ENCODE measurements around the gene FAM13A.

The FAM13A gene

GRCh38 chr4:88779431-88779830 lies 277.6 kb downstream of the FAM13A start:
- no peak for DNase-seq (ENCODE audit: low read depth)

DNA sequence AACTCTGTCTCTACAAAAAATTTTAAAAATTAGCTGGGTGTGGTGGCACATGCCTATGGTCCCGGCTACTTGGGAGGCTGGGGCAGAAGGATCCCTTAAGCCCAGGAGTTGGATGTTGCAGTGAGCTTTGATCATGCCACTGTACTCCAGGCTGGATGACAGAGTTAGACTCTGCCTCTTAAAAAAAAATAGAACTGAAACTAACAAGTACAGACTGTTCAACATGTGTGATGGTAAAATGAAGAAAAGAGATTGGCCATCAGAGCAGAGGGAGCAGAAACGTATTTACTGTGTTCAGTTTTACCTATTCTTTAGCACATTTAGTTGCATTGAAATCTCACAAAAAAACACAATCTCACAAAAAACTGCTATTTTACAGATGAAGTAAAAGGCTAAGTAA lies 281.5 kb downstream of the FAM13A start:
- no peak for DNase-seq (ENCODE audit: low read depth)

DNA sequence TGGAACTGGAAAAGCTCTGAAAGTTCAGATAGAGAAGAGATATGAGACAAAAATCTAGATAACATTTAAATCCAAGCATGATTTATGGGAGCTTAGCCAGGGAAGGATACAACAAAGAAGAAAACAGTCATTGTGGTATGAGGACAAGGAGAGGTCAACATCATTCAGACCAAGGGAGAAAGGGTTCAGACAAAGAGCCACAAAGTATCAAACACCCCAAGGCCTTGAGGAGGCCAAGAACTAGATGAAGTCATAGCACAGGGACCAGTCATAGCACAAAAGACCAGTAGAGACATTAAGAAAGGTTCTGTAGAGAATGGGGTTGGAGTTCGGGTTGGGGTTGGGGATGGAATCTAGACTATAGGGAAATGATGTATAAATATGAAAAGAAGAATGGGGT lies 282.0 kb downstream of the FAM13A start:
- DNase-seq (ENCODE audit: low read depth): no peak

DNA sequence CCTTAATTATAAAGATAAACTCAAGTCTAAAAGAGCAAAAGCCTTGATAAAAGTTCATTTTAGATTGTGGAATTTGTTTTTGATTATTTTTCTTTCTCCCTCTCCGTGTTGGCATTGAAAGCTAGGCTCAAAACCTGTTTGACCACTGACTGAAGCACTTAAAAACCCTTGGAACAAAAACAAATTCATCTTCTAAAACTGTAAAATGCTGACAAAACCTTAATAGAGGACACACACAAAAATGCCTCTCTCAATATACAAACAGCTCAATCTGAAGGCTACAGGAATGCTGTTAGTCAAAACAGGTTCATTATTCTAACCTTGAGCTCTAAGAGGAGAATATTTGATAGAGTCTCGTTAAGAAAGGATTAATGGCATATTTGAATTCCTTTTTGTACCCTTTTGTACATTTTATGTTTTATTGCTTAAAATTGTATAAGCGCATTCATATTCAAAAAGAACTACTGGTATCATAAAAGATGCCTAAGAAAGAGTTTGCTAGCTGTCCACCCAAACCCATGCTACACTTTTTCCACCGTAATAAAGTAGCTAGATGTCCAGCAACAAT lies 285.0 kb downstream of the FAM13A start:
- DNase-seq (ENCODE audit: low read depth): no peak

DNA sequence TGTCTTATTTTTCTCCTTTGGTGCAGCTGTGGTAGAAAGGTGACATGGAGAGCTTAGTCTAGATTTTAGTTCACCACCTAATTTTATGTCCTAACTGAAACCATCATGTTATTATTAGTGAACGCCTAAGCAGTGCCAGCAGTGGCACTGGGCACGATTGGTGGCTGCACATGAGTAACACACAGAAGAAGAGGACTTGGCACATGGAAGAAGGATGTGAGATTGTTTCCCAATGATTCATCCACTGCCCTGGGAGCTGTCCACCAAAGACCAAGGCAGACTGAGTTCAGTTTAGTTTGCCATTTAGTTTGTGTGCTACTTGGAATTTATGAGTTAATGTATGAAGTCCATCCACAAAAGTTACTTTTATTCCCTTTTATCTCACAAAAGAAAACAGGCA lies 291.3 kb downstream of the FAM13A start:
- peak; percentile 64 for DNase-seq (ENCODE audit: low read depth)

DNA sequence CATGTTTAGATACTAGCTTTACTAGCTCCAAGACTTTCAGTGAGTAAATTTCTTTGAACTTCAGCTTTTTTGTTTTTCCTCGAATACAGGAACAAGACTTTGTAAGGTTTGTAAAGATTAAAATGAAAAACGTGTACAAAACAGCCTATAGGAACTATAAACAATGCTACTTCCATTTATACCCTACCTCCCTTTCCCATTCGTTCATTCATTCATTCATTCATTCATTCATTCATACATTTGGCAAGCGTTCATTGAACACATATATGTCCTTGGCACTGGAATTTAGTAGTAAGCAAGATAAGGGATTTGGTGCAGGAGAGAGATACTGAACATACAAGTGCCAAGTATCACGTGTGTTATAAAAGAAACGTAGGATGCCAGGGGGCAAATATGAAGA lies 293.9 kb downstream of the FAM13A start:
- no peak for DNase-seq (ENCODE audit: low read depth)

- DNase-seq (ENCODE audit: low read depth): no peak
Measured at GRCh38 chr4:88761861-88762523, 295.0 kb downstream of the FAM13A start.

DNA sequence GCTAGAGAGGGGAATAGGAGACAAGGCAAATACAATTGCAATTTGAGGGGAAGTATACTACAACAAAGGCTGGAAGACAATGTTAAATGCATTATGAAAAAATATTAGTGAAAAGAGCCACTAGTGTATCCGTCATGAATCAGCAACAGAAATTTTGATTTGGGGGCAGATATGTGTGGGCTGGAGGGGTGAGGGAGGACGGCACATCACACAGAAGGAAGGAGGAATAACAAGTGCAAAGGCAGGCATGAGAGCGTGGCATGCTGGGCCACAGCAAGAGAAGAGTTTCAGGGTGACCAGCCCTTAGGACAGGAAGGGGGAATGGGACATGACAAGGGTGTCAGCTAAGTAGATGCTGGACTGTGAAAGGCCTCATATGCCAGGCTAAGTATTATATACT lies 295.6 kb downstream of the FAM13A start:
- DNase-seq (ENCODE audit: low read depth): no peak

GRCh38 chr4:88759895-88760290 lies 297.1 kb downstream of the FAM13A start:
- no peak for DNase-seq (ENCODE audit: low read depth)

DNA sequence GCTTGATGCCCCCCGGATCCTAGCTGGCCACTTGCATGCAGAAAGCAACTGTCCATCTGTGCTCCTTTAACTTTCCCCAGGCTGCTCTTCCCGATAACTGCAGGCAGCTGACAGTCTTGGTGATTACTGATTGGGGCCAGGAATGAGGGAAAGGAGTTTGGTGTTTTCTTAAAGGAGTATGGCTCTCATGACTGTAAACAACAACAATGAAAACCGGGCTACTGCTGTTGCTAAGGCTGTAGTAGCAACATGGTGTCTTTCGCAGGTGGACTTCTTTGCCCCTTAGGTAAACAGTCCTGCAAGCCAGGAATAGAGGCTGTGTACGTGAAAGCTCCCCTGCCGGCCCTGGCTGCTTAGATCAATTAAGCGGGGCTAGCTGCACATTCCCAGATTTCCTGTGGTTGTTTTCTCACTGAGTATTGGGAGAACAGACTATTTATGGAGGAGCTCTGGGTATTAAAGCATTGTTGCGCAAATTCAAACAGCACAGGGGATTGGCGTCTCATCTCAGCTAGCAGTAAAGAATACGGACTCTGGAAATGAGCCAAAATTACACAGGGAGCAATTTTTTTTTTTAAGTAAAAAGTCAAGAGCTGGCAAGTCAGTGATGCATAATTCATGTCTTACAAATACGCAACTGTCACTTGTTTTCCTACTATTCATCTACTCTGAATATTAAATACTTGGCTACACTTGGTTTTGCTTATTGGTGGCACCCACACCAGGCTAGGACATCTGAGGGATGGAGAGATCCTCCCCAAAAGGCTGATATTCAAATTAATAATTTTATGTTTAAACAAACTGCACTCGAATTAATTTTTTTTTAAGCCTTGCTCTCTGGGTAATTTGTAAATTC lies 297.7 kb downstream of the FAM13A start:
- DNase-seq (ENCODE audit: low read depth): no peak

- DNase-seq (ENCODE audit: low read depth): no peak
Measured at GRCh38 chr4:88758264-88758663, 298.7 kb downstream of the FAM13A start.

DNA sequence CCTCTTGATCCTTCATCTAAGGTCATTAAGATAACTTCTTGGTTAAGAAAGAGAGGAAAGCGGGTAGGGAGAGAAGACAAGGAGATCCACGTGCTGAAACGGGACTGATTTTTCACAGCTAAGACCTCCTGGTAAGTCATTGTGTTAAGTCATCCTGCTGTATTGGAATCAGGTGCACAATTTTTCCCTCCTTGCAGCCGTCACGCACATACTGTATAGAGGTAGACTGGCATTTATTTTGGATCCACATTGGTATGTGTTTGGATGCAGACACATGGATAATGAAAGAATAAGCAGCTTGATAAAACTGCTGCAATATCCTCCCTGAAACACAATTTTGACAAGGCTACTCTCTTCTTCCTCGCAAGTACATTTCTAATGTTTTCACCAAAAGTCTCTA lies 299.2 kb downstream of the FAM13A start:
- no peak for DNase-seq (ENCODE audit: low read depth)

- no peak for DNase-seq (ENCODE audit: low read depth)
Measured at GRCh38 chr4:88757067-88757466, 299.9 kb downstream of the FAM13A start.

DNA sequence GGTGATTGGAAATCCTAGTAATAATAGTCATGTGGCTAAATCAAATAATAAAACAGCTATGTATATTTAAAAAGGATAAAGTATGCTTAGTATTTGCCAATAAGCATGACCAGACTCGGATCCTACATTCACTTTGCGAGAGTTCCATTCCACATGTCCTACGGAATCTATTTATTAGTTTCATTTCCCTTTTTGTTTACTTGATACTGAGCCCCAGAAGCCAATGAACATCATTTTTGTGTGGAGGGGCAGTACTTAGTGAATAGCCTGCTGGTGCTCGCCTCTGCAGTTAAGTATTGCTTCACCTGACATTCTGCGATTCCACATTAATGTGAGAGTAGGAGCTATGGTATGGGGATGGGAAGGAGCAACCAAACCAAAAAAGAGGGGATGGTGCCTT lies 300.8 kb downstream of the FAM13A start:
- no peak for DNase-seq (ENCODE audit: low read depth)

DNA sequence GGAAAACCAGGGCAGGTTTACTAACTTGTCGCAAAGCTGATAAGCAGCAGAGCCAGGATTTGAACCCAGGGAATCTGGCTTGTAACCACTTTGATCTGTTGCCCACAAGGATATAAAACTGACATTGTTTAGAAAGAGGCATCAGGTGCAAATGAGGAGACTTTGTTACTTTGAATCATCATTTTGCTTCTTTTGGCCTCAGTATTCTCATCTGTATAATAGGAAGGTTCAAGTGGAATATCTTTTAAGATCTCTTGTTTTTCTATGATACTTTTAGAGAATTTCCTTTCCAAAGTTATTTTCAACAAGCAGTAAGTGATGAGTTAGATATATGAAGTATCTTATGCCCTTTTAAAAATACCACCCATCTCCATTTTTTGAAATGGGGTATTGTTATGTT lies 301.5 kb downstream of the FAM13A start:
- no peak for DNase-seq (ENCODE audit: low read depth)

- DNase-seq (ENCODE audit: low read depth): no peak
Measured at GRCh38 chr4:88754796-88755195, 302.2 kb downstream of the FAM13A start.

- DNase-seq (ENCODE audit: low read depth): no peak
Measured at GRCh38 chr4:88753658-88754571, 303.1 kb downstream of the FAM13A start.

GRCh38 chr4:88752754-88753153 lies 304.2 kb downstream of the FAM13A start:
- DNase-seq (ENCODE audit: low read depth): no peak

DNA sequence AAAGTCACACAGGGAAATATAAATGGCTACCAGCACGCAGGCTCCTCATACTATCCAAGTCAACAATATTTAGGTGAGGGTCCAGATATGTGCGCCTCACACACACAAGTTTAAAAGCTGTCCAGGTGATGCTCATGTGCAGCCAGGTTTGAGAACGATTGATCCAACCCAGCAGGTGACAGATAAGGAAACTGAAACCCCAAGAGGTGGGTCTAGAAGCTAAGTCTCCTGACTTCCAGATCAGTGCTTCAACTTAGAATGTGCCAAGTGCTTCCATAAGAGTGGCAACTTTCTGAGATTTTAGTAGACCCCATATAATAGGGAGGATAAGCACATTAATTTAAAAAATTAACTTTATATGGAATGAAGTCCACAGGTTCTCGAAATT lies 304.9 kb downstream of the FAM13A start:
- DNase-seq (ENCODE audit: low read depth): no peak

- no peak for DNase-seq (ENCODE audit: low read depth)
Measured at GRCh38 chr4:88751258-88752075, 305.5 kb downstream of the FAM13A start.

DNA sequence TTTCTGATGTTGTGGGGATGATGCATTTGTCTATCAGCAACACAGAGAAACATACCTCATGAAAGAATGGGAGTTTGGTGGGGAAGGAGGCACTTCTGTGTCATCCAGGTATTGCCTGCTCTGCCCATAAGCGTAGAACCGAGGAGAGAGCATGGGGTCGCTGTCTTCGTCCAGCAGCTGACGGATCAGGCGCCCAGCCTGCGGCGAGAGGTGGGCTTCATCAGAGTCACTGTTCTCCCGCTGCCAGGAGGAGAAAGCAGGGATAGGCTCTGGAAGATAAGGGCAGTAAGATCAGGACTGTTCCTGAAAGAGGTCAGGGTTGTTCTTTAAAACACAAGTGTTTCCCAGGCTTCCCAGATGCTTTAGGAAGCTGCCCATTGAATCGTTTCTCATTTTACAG lies 306.6 kb downstream of the FAM13A start:
- no peak for DNase-seq (ENCODE audit: low read depth)
